T-helper 1 cell treated with Interleukin-12 subunit alpha and Interleukin-12 subunit beta and Interleukin-4 antibody, amounts not matched to agents 30 μg/mL and 1 μg/mL, for 36 hours (primary cell): ENCODE measurements around the gene PLGRKT.
"Not testable (repeated sequence)": the region's sequence is repeated elsewhere in the genome, so short reads cannot be mapped to it uniquely, and the experiment has no call there.

Experiments
- H3K27ac Mint-ChIP-seq: one replicate; pipeline ENCODE4 v1.8.0; 2021; ENCODE audit warnings: mild to moderate bottlenecking, mixed read lengths
- H3K27me3 Mint-ChIP-seq: one replicate; pipeline ENCODE4 v1.8.0; 2021; ENCODE audit warnings: low read depth, mixed read lengths
- H3K36me3 Mint-ChIP-seq: one replicate; pipeline ENCODE4 v1.8.0; 2021; ENCODE audit warnings: low read depth, mixed read lengths
- H3K4me1 Mint-ChIP-seq: one replicate; pipeline ENCODE4 v1.8.0; 2021; ENCODE audit warnings: low read depth, mixed read lengths
- H3K4me3 Mint-ChIP-seq: one replicate; pipeline ENCODE4 v1.8.0; 2021; ENCODE audit warnings: mild to moderate bottlenecking, moderate library complexity, mixed read lengths
- H3K9me3 Mint-ChIP-seq: one replicate; pipeline ENCODE4 v1.8.0; 2021; ENCODE audit warnings: mixed read lengths

Gene PLGRKT

DNA sequence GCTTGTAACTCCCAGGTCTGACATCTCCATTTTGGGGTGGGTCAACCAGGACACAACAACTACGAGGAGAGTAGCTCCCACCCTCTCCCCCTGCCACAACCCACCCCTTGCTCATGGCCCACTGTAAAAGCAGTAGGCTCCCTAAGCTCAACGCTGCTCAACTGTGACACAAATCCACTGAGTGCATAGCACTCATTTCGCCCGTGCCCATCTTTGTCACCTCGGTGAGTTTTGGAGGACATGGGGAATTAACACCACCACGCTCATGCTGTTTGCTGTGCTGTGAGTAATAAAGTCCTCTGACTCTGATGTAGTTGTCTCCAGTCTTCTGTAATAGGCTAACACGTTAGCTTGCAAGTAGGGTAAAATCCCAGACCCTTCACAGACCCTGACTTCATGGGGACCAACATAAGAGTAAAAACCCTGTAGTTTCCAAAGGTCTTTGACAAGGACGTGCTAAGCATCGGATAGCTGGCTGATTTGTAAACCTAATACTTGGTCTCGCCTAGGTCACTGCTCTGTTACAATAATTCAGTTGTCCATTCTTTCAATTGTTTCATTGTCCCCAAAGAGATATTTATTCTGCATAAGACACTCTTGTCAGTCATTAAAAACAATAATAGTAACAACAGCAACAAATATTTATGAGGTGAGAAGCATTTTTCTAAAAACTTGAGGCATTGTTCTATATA, 7.7 kb downstream of the PLGRKT start:
- Mint-ChIP-seq H3K27ac (no peak overlapping the region), H3K4me3 (no peak overlapping the region)

DNA sequence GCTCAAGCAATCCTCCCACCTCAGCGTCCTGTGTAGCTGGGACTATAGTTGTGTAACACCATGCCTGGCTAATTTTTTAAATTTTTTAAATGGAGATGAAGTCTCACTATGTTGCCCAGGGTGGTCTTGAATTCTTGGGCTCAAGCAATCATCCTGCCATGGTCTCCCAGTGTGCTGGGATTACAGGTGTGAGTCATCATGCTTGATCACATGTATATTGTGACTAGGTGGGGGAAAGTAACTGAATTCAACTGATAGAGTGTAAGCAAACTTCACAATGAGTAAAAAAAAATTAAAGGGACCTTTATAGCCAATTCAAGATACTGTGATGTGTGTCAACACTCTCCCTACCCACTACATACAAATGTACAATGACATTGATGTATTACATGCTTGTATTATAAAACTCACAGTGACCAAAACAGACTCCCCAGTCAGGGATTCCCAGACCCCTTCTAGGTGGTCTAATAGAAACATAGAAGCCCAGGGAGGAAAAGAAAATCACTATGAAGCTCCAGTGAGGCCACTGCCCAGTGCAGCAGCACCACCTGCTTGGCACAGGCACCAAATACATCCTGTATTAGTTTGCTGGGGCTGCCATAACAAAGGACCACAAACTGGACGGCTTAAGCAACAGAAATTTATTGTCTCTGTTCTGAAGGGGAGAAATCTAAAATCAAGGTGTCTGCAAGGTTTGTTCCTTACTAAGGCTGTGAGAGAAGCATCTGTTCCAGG, 8.8 kb downstream of the PLGRKT start:
- H3K9me3 Mint-ChIP-seq, result no peaks in the 10 kb centered on the region
- H3K4me1 Mint-ChIP-seq, result peaks cover 9% of the 10 kb centered on the region
- no peak overlapping the region for H3K4me3 Mint-ChIP-seq
- no peaks in the 10 kb centered on the region for H3K27me3 Mint-ChIP-seq
- H3K27ac Mint-ChIP-seq, result no peak overlapping the region
- H3K36me3 Mint-ChIP-seq, result peaks cover 24% of the 10 kb centered on the region

More for the DNA sequence above, 7.7 kb downstream of the PLGRKT start:
- Mint-ChIP-seq H3K27me3 (no peaks in the 10 kb centered on the region), H3K9me3 (no peaks in the 10 kb centered on the region), H3K4me1 (peaks cover 7% of the 10 kb centered on the region), H3K36me3 (peaks cover 26% of the 10 kb centered on the region)

DNA sequence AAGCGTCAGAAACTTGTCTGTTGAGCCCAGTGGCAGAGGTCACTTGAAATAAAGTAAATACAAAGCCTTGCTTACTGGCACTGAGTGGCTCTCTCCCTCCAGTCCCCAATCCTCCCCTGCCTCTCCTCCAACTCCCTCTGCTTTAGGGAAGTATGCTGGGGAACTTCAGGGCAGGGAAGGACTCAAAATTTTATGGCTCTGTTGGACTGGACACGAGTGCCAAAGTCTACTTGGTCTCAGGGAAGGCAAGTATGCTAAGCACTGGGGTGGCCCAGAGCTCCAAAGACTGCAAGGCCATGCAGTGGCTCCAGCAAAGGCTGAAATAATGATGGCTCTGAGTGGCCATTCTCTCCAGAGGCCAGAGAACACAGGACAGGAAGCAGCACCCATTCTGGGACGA, 9.6 kb downstream of the PLGRKT start:
- Mint-ChIP-seq H3K4me3 (no peak overlapping the region), H3K36me3 (peaks cover 24% of the 10 kb centered on the region), H3K4me1 (peaks cover 9% of the 10 kb centered on the region), H3K27ac (no peak overlapping the region), H3K9me3 (no peaks in the 10 kb centered on the region), H3K27me3 (no peaks in the 10 kb centered on the region)

DNA sequence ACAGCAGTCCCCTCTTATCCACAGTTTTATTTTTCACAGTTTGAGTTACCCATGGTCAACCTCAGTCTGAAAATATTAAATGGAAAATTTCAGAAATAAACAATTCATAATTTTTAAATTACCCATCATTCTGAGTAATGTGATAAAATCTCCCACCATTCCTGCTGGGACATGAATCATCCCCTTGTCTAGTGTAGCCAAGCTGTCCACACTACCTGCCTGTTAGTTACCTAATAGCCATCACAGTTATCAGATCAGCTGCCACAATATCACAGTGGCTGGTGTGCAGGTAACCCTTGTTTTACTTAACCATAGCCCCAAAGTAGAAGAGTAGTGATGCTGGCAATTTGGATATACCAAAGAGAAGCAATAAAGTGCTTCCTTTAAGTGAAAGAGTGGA, 10.7 kb downstream of the PLGRKT start:
- H3K9me3 Mint-ChIP-seq, result no peaks in the 10 kb centered on the region
- no peak overlapping the region for H3K27ac Mint-ChIP-seq
- peaks cover 4% of the 10 kb centered on the region for H3K4me1 Mint-ChIP-seq
- H3K4me3 Mint-ChIP-seq, result no peak overlapping the region
- H3K27me3 Mint-ChIP-seq, result no peaks in the 10 kb centered on the region
- H3K36me3 Mint-ChIP-seq, result peaks cover 16% of the 10 kb centered on the region

DNA sequence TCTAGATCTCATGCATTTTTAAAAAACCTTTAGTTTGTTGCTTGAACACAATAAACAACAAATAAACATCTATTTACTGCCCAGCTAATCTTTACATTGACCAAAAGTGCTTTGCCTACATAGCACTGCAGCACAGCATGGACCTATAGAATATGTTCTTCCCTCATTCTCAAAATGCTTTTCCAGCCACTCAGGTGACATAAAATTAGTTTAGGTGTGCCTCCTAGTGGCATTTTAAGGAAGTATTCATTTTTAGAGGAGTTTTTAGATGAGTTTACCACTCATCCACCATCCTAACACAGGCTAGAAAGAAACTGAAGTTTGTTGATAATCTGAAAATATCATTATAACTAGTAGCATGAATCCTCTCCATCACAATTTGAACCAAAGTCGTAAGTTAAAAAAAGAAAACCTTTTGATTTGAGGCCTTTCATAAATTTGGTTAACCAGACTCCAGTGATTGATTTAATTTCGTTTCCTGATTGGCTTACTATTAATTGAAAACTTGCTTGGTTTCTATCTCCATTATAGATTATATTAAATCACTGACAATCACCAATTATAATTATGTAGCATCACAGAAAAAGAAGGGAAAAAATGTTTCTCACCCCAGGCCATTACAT, 12.6 kb downstream of the PLGRKT start:
- Mint-ChIP-seq H3K27ac (no peak overlapping the region), H3K4me1 (peaks cover 8% of the 10 kb centered on the region), H3K36me3 (peaks cover 7% of the 10 kb centered on the region), H3K9me3 (no peaks in the 10 kb centered on the region), H3K27me3 (no peaks in the 10 kb centered on the region), H3K4me3 (no peak overlapping the region)

DNA sequence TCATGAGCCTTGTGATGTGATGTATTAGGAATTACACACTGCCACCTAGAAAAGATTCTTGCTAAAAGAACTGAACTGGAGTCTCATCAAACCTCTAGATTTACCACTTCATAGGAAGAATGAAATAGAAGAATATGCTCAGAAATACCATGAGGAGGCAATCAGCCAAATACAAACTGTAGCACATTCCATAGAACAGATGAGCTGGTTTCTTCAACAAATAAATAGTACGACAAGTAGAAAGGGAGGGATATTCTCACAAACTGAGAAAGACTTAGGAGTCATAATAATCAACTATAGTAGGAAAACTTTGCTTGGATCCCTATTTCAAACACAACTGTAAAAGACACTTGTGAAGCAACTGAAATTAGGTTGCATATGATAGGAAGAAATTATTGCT, 15.4 kb downstream of the PLGRKT start:
- no peak overlapping the region for H3K27ac Mint-ChIP-seq
- H3K9me3 Mint-ChIP-seq, result no peaks in the 10 kb centered on the region
- no peak overlapping the region for H3K4me3 Mint-ChIP-seq
- no peaks in the 10 kb centered on the region for H3K27me3 Mint-ChIP-seq
- peaks cover 10% of the 10 kb centered on the region for H3K36me3 Mint-ChIP-seq
- peaks cover 9% of the 10 kb centered on the region for H3K4me1 Mint-ChIP-seq

DNA sequence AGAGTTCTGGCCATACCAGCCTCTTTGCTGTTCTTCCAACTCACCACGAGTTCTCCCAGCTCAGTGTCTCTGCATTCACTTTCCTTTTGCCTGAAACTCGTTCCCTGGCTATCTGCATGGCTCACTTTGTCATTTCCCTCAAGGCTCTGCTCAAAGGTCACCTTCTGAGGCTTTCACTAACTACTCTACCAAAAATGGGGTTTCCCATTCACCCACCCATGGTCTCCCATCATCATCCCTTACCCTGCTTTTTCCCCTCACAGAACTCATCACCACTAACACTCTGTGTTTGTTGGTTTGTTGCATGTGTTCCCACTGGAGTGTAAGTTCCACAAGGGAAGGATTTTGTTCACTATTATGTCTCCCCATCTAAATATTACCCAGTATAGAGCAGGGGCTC, 16.6 kb downstream of the PLGRKT start:
- no peak overlapping the region for H3K27ac Mint-ChIP-seq
- H3K36me3 Mint-ChIP-seq, result peaks cover 11% of the 10 kb centered on the region
- peaks cover 9% of the 10 kb centered on the region for H3K4me1 Mint-ChIP-seq
- H3K4me3 Mint-ChIP-seq, result no peak overlapping the region
- no peaks in the 10 kb centered on the region for H3K9me3 Mint-ChIP-seq
- H3K27me3 Mint-ChIP-seq, result no peaks in the 10 kb centered on the region

DNA sequence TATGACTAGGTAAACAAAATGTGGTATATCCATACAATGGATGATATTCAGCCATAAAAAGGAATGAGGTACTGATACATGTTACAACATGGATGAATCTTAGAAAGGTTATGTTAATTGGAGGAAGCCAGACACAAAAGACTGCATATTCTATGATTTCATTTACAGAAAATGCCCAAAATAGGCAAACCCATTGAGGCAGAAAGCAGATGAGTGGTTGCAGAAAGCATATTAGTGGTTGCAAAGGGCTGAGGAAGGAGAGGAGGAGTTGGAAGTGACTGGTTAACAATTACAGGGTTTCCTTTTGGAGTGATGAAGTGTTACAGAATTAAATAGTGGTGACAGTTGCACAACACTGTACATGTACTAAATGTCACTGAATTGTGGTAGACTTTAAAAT, 17.7 kb downstream of the PLGRKT start:
- no peaks in the 10 kb centered on the region for H3K9me3 Mint-ChIP-seq
- H3K4me1 Mint-ChIP-seq, result peaks cover 6% of the 10 kb centered on the region
- H3K27me3 Mint-ChIP-seq, result no peaks in the 10 kb centered on the region
- H3K36me3 Mint-ChIP-seq, result peaks cover 15% of the 10 kb centered on the region
- no peak overlapping the region for H3K4me3 Mint-ChIP-seq
- H3K27ac Mint-ChIP-seq, result no peak overlapping the region

DNA sequence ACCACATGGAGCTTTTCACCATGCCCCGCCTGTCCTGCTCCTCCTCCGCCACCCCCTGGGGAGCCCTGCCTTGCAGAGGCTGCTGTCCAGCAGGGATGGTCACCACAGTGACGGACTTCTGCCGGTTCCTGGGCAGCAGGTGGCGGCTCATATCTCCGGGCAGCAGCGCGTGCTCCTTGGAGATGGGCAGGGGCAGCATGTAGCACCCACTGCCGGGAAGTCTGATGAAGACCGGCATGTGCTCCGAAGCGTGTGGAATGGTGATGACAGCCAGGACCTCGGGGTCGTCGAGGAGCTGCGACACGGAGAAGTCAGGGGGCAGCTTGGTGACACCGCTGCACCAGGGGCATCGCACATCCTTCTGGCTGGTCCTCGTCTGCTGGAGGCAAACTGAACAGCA, 19.2 kb downstream of the PLGRKT start:
- H3K27me3 Mint-ChIP-seq, result no peaks in the 10 kb centered on the region
- peaks cover 18% of the 10 kb centered on the region for H3K36me3 Mint-ChIP-seq
- peaks cover 3% of the 10 kb centered on the region for H3K9me3 Mint-ChIP-seq
- no peak overlapping the region for H3K4me3 Mint-ChIP-seq
- H3K27ac Mint-ChIP-seq, result no peak overlapping the region
- peaks cover 5% of the 10 kb centered on the region for H3K4me1 Mint-ChIP-seq

DNA sequence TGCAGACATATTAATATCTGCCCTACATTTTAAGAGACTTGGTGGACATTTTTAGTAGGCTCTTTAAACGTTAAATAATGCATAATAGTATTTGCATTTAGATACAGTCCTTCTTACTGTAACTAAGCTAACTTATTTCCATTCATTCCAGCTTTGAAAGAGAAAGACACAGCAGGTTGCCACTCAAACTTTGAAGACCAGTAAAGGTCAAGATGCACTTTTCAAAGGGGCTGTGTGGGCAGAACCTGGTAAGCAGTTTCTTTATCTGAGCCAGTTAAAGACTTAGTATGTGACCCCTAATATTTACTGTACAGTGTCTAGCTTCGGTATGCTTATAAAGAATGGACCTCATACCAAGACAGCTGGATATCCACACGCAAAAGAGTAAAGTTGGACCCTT, 20.8 kb downstream of the PLGRKT start:
- no peak overlapping the region for H3K4me3 Mint-ChIP-seq
- H3K27me3 Mint-ChIP-seq, result no peaks in the 10 kb centered on the region
- no peak overlapping the region for H3K27ac Mint-ChIP-seq
- peaks cover 7% of the 10 kb centered on the region for H3K9me3 Mint-ChIP-seq
- peaks cover 5% of the 10 kb centered on the region for H3K4me1 Mint-ChIP-seq
- H3K36me3 Mint-ChIP-seq, result peaks cover 28% of the 10 kb centered on the region

DNA sequence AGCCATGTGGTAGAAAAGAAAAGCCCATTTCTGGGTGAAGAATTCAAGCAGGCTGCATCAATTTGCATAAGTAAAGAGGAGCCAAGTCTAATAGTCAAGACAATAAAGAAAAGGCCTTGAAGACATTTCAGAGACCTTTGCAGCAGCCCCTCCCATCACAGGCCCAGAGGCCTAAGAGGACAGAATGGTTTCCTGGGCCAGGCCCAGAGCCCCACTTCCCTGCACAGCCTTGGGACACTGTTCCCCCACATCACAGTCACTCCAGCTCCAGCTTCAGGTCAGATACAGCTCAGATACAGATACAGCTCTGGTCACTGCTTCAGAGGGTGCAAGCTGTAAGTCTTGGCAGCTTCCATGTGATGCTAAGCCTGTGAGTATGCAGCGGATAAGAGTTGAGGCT, 29.1 kb downstream of the PLGRKT start:
- H3K4me1 Mint-ChIP-seq, result peaks cover 3% of the 10 kb centered on the region
- peaks cover 57% of the 10 kb centered on the region for H3K9me3 Mint-ChIP-seq
- H3K27me3 Mint-ChIP-seq, result no peaks in the 10 kb centered on the region
- H3K4me3 Mint-ChIP-seq, result no peak overlapping the region
- H3K36me3 Mint-ChIP-seq, result peaks cover 50% of the 10 kb centered on the region
- H3K27ac Mint-ChIP-seq, result no peak overlapping the region

DNA sequence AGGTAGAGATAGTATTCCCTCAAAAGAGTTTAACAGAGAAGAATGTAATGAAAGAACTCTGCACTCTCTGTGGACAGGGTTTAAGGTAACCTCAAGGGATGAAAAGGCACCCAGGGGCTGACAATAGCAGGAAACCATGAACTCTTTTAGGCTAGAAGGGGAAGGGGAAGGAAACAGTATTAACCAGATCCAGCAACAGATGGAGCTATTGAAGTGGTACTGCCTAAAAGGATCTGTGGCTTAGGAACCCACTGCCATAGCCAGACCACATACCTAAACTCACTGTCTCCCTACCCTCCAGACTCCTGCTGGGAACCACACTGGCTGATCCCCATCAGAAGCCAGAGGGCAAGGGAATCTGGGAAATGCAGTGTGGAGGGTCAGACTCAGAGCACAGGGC, 35.5 kb downstream of the PLGRKT start:
- H3K4me1 Mint-ChIP-seq, result peaks cover 16% of the 10 kb centered on the region
- no peak overlapping the region for H3K4me3 Mint-ChIP-seq
- peaks cover 18% of the 10 kb centered on the region for H3K36me3 Mint-ChIP-seq
- no peak overlapping the region for H3K27ac Mint-ChIP-seq
- no peaks in the 10 kb centered on the region for H3K27me3 Mint-ChIP-seq
- H3K9me3 Mint-ChIP-seq, result peaks cover 28% of the 10 kb centered on the region

DNA sequence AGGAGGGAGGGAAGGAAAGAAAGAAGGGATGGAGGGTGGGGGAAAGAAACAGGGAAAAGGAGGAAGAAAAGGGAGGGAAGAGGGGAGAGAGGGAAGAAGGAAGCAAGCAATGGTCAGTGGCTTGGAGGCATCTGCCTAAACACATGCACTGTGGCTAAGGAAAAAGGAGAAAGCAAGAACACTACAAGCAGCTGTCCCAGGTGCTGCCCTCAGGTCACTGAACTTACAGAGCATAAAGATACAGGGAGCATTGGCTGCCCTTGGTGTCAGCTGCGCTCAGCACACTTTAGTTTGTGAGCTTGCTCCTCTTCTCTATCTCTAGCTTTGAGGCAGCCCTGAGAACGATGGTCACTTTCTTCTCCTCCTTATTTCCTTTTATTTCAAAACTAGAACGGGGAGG, 40.2 kb downstream of the PLGRKT start:
- H3K36me3 Mint-ChIP-seq, H3K27me3 Mint-ChIP-seq, H3K27ac Mint-ChIP-seq, H3K4me1 Mint-ChIP-seq, H3K4me3 Mint-ChIP-seq, H3K9me3 Mint-ChIP-seq: not testable (repeated sequence)

DNA sequence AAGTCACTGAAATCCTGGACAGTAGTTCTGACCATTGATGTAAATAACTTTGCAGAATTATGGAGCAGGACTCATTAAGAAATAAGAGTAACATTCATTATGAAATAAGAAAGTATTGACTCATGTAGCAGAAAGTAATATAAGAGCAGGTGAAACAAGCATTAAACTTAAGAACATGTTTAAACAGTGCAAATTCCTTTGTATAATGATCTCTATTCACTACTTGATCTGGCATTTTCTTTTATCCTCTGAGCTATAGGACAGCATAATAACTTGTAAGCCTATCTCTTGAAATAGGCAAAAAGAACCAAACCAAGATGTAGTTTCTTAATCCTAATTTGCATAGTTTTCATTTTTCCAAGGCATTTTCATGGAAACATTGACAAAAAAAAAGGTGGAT, 42.3 kb downstream of the PLGRKT start:
- Mint-ChIP-seq H3K9me3 (no peaks in the 10 kb centered on the region), H3K36me3 (peaks cover 3% of the 10 kb centered on the region), H3K4me1 (peaks cover 4% of the 10 kb centered on the region), H3K27ac (no peak overlapping the region), H3K4me3 (no peak overlapping the region), H3K27me3 (no peaks in the 10 kb centered on the region)

DNA sequence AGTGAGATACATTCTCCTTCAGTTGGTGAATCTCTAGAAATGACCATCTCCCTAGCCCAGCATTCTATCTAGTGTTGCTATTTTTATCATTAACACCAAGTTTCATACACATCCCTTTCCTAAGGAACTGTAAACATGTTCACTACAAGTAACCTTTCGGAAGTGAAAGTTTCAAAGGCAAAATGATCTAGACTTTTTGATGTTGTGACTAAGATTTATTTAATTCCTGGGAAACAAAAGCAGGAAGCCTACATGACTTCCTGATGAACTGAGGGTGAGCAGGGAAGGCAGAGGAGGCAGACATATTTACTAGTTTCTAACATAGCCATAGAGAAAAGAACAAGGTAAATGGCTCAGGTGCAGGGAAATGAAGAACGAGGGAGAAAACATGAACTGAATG, 43.7 kb downstream of the PLGRKT start:
- not testable (repeated sequence) for H3K27ac Mint-ChIP-seq, H3K4me3 Mint-ChIP-seq, H3K36me3 Mint-ChIP-seq, H3K27me3 Mint-ChIP-seq, H3K9me3 Mint-ChIP-seq
- peaks cover 12% of the 10 kb centered on the region for H3K4me1 Mint-ChIP-seq
